T-helper 1 cell (primary cell): Measurements from ENCODE around the gene NKTR.

Experiments used
- DNase-seq, 5 donors: peaks; one replicate each; pipeline ENCODE4 v3.0.0-alpha.2; 2012 to 2020

NKTR gene

DNA sequence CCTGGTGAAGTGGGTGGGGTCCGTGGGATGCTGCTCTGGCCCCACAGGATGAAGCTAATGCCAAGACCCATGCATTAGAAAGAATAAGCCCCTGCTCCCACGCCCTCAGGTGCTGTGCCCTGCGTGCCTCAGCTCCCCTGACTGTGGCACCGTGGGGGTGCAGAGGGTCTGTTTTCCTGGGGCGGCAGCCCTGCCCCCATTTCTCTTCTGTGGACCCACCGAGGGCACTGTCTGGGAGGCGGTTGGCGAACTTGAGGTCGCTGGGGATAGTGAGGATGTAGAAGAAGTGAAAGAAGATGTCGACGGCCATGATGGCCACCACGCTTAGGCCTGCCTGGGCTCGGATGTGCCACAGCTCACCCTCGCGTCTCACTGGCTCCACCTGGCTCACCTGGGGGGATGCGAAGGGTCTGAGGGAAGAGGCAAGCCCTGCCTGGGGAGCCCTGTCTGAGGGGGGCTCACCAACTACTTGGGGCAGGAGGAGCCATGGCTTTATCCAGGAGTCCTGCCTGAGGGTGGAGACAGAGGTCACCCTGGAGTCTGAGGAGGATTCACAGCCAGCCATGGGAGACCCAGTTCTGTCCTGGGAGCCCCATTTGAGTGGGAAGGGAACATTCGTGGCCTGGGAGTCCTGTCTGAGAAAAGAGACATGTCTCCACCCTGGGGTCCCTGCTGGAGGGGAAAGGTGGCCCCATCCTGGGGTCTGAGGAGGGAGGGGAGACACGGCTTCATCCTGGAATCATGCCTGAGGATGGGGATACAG is 97.0 kb downstream of the NKTR start:
- no peak for DNase-seq
